Cardiac fibroblast (primary cell): ENCODE data around the gene CSE1L.
"Not testable (repeated sequence)": the region's sequence is repeated elsewhere in the genome, so short reads cannot be mapped to it uniquely, and the experiment has no call there.

Source experiments
- DNase-seq, 2 donors: peaks; one replicate each; pipeline versions ENCODE4 v3.0.0 to v3.0.0-alpha.2; 2010; ENCODE audit warnings: low read depth in 2 of 2
- H3K4me3 ChIP-seq, 2 donors: replicated peaks in 1 of 2; 1 replicate in 1 of 2; 2 replicates in 1 of 2; pipeline ENCODE4 v1.5.1; 2011; ENCODE audit warnings: low read depth in 2 of 2, low read length in 2 of 2, mild to moderate bottlenecking in 2 of 2, moderate library complexity in 1 of 2
- CTCF ChIP-seq: IDR thresholded peaks from one replicate; pipeline ENCODE4 v1.5.1; 2011; ENCODE audit warnings: low read depth, mild to moderate bottlenecking, low read length, inconsistent platforms

CSE1L gene

GRCh38 chr20:49133571-49133970 is 87.5 kb downstream of the CSE1L start:
- no peak overlapping the region for H3K4me3 ChIP-seq
- TF ChIP-seq CTCF = no peak
- no peak for DNase-seq

- not testable (repeated sequence) for H3K4me3 ChIP-seq, DNase-seq
Observed at GRCh38 chr20:49134797-49135196, 88.7 kb downstream of the CSE1L start.

- DNase-seq = no peak
- no peak overlapping the region for H3K4me3 ChIP-seq
- TF ChIP-seq CTCF = no peak
Observed at GRCh38 chr20:49136817-49137571, 90.9 kb downstream of the CSE1L start.

- no peak overlapping the region for H3K4me3 ChIP-seq
- no peak for DNase-seq
Observed at GRCh38 chr20:49138431-49138830, 92.3 kb downstream of the CSE1L start.

GRCh38 chr20:49140411-49140810 is 94.3 kb downstream of the CSE1L start:
- DNase-seq = no peak

More at GRCh38 chr20:49138431-49138830, 92.3 kb downstream of the CSE1L start:
- no peak for TF ChIP-seq CTCF

GRCh38 chr20:49140834-49141233 is 94.7 kb downstream of the CSE1L start:
- TF ChIP-seq CTCF = no peak
- no peak overlapping the region for H3K4me3 ChIP-seq
- peak in 1 of 2 donors; percentile 7 for DNase-seq

More at GRCh38 chr20:49140411-49140810, 94.3 kb downstream of the CSE1L start:
- no peak for TF ChIP-seq CTCF
- H3K4me3 ChIP-seq = no peak overlapping the region
